IMR-90 (cell line): Measurements from ENCODE around the gene VEGFC. TPM values are rescaled to one million over a fixed set of nuclear protein-coding genes. Genes with fewer than 3 reads are reported as not detected.

ENCODE experiments used
- ATAC-seq: fragments of 200-7000 bp; cut with Tn5 transposase; 2 replicates; pipeline ENCODE4 v1.9.1; 2020; ENCODE audit warnings: low read depth, mild to moderate bottlenecking, moderate library complexity
- BruUV-seq: library from RNA; stranded (reverse); fragments of 400-500 nt; replicated peaks from 2 replicates; lab custom pipeline; 2021; lab: Mats Ljungman, UMichigan
- CTCF ChIA-PET: fragments of 300-600 bp; formaldehyde crosslinking; extraction: SDS; loops from one replicate; lab custom pipeline; 2021; ENCODE audit warnings: antibody characterized with exemption; lab: Yijun Ruan, JAX
- POLR2A ChIA-PET: fragments of 300-600 bp; sonication (Branson Sonifier 250); formaldehyde crosslinking; loops from one replicate; lab custom pipeline; 2022; ENCODE audit warnings: antibody characterized with exemption; ENCODE audit not compliant: unreplicated experiment; lab: Charles Lee
- DNase-seq: peaks from one replicate; pipeline ENCODE4 v3.0.0; 2013
- H2AFZ ChIP-seq: replicated peaks from 2 replicates; pipeline ENCODE3; 2013; ENCODE audit warnings: low read length, mild to moderate bottlenecking; ENCODE audit not compliant: poor library complexity
- H2AK5ac ChIP-seq: 2 replicates; pipeline ENCODE4 v1.6.1; 2013; ENCODE audit warnings: low read depth, low read length, inconsistent platforms
- H2AK9ac ChIP-seq: replicated peaks from 2 replicates; pipeline ENCODE3; 2013; ENCODE audit warnings: mild to moderate bottlenecking, low read depth, low read length, moderate library complexity; ENCODE audit not compliant: poor library complexity
- H2BK120ac ChIP-seq: 2 replicates; pipeline ENCODE4 v1.6.1; 2013; ENCODE audit warnings: low read depth, low read length, inconsistent platforms
- H2BK15ac ChIP-seq: 3 replicates; pipeline ENCODE4 v1.6.1; 2013; ENCODE audit warnings: low read depth, low read length, inconsistent platforms
- H2BK20ac ChIP-seq: 2 replicates; pipeline ENCODE4 v1.6.1; 2013; ENCODE audit warnings: low read depth, mild to moderate bottlenecking, inconsistent platforms, low read length, moderate library complexity
- H2BK5ac ChIP-seq: 2 replicates; pipeline ENCODE4 v1.6.1; 2013; ENCODE audit warnings: mild to moderate bottlenecking, low read depth, low read length, inconsistent platforms; ENCODE audit not compliant: poor library complexity, severe bottlenecking
- H3K14ac ChIP-seq: replicated peaks from 2 replicates; pipeline ENCODE4 v1.6.1; 2013; ENCODE audit warnings: low read depth, low read length, inconsistent platforms
- H3K18ac ChIP-seq: 2 replicates; pipeline ENCODE4 v1.6.1; 2013; ENCODE audit warnings: low read depth, low read length, control low read depth
- H3K23ac ChIP-seq: 2 replicates; pipeline ENCODE4 v1.6.1; 2013; ENCODE audit warnings: low read depth, low read length, inconsistent platforms
- H3K27ac ChIP-seq: 2 replicates; pipeline ENCODE4 v1.5.1; 2013; ENCODE audit warnings: mild to moderate bottlenecking, control low read depth, low read length; ENCODE audit not compliant: insufficient read depth
- H3K27me3 ChIP-seq: 2 replicates; pipeline ENCODE4 v1.6.1; 2013; ENCODE audit warnings: low read length; ENCODE audit not compliant: control insufficient read depth, insufficient read depth
- H3K36me3 ChIP-seq: 2 replicates; pipeline ENCODE4 v1.6.1; 2013; ENCODE audit warnings: low read length, mixed read lengths; ENCODE audit not compliant: control insufficient read depth, insufficient read depth
- H3K4ac ChIP-seq: 2 replicates; pipeline ENCODE4 v1.6.1; 2013; ENCODE audit warnings: low read depth, low read length, inconsistent platforms
- H3K4me1 ChIP-seq: 2 replicates; pipeline ENCODE4 v1.6.1; 2013; ENCODE audit warnings: low read length, mixed read lengths; ENCODE audit not compliant: control insufficient read depth, insufficient read depth
- H3K4me2 ChIP-seq: 2 replicates; pipeline ENCODE4 v1.6.1; 2013; ENCODE audit warnings: low read depth, mild to moderate bottlenecking, control low read depth, low read length, moderate library complexity
- H3K4me3 ChIP-seq: 2 replicates; pipeline ENCODE4 v1.5.1; 2013; ENCODE audit warnings: low read depth, mild to moderate bottlenecking, control low read depth, low read length, moderate library complexity; ENCODE audit not compliant: insufficient read depth
- H3K56ac ChIP-seq: 2 replicates; pipeline ENCODE4 v1.6.1; 2013; ENCODE audit warnings: low read length, inconsistent platforms; ENCODE audit not compliant: insufficient read depth; ENCODE audit errors: extremely low read depth
- H3K79me1 ChIP-seq, 2 experiments: 2 replicates each; pipeline ENCODE4 v1.6.1; 2013; ENCODE audit warnings: low read length in 2 of 2, inconsistent platforms in 1 of 2, low read depth in 1 of 2
- H3K9ac ChIP-seq: 2 replicates; pipeline ENCODE4 v1.6.1; 2013; ENCODE audit warnings: low read depth, low read length, control low read depth
- H3K9me1 ChIP-seq: 2 replicates; pipeline ENCODE4 v1.6.1; 2013; ENCODE audit warnings: low read length, inconsistent platforms; ENCODE audit not compliant: insufficient read depth
- H3K9me3 ChIP-seq: 2 replicates; pipeline ENCODE4 v1.6.1; 2013; ENCODE audit warnings: low read length; ENCODE audit not compliant: control insufficient read depth, insufficient read depth
- H4K20me1 ChIP-seq: 2 replicates; pipeline ENCODE4 v1.6.1; 2013; ENCODE audit warnings: low read length, inconsistent platforms; ENCODE audit not compliant: insufficient read depth
- H4K5ac ChIP-seq: 2 replicates; pipeline ENCODE4 v1.6.1; 2013; ENCODE audit warnings: mild to moderate bottlenecking, low read depth, low read length, control low read depth
- H4K8ac ChIP-seq, 2 experiments: 2 replicates each; pipeline ENCODE4 v1.6.1; 2013; ENCODE audit warnings: low read depth in 2 of 2, low read length in 2 of 2, control low read depth in 1 of 2, inconsistent platforms in 1 of 2
- H4K91ac ChIP-seq: 2 replicates; pipeline ENCODE4 v1.6.1; 2013; ENCODE audit warnings: low read depth, low read length, inconsistent platforms; ENCODE audit not compliant: insufficient read depth
- BHLHE40 ChIP-seq: fragments of 150-350 bp; IDR thresholded peaks from 2 replicates; pipeline ENCODE4 v1.6.1; 2016; ENCODE audit warnings: mild to moderate bottlenecking, low read depth, low read length
- CHD1 ChIP-seq: IDR thresholded peaks from 2 replicates; pipeline ENCODE4 v1.6.1; 2012; ENCODE audit warnings: low read depth, low read length, improper control_type of control experiment
- FOS ChIP-seq: fragments of 150-350 bp; IDR thresholded peaks from 2 replicates; pipeline ENCODE4 v1.6.1; 2016; ENCODE audit warnings: low read depth, low read length
- MAFK ChIP-seq: IDR thresholded peaks from 2 replicates; pipeline ENCODE4 v1.6.1; 2012; ENCODE audit warnings: low read depth, low read length, improper control_type of control experiment
- MAZ ChIP-seq: IDR thresholded peaks from 2 replicates; pipeline ENCODE4 v1.6.1; 2012; ENCODE audit warnings: low read depth, mild to moderate bottlenecking, low read length, improper control_type of control experiment, moderate library complexity, borderline replicate concordance
- MXI1 ChIP-seq: IDR thresholded peaks from 2 replicates; pipeline ENCODE4 v1.6.1; 2012; ENCODE audit warnings: low read depth, mild to moderate bottlenecking, low read length, moderate library complexity, borderline replicate concordance
- NFE2L2 ChIP-seq: fragments of 150-350 bp; IDR thresholded peaks from 2 replicates; pipeline ENCODE4 v1.6.1; 2016; ENCODE audit warnings: low read depth, mild to moderate bottlenecking, low read length
- POLR2A ChIP-seq: IDR thresholded peaks from 2 replicates; pipeline ENCODE4 v1.6.1; 2012; ENCODE audit warnings: mild to moderate bottlenecking, low read depth, low read length
- RAD21 ChIP-seq: IDR thresholded peaks from 2 replicates; pipeline ENCODE4 v1.6.1; 2012; ENCODE audit warnings: low read length, improper control_type of control experiment
- RCOR1 ChIP-seq: IDR thresholded peaks from 2 replicates; pipeline ENCODE4 v1.6.1; 2012; ENCODE audit warnings: mild to moderate bottlenecking, low read length, improper control_type of control experiment; ENCODE audit not compliant: insufficient replicate concordance
- RFX5 ChIP-seq: IDR thresholded peaks from 2 replicates; pipeline ENCODE4 v1.8.0; 2012; ENCODE audit warnings: low read depth, mild to moderate bottlenecking, low read length, moderate library complexity
- SMC3 ChIP-seq: fragments of 150-350 bp; IDR thresholded peaks from 2 replicates; pipeline ENCODE4 v1.6.1; 2016; ENCODE audit warnings: low read depth, mild to moderate bottlenecking, antibody characterized with exemption, low read length, moderate library complexity
- USF2 ChIP-seq: fragments of 150-350 bp; IDR thresholded peaks from 2 replicates; pipeline ENCODE4 v1.6.1; 2017; ENCODE audit warnings: mild to moderate bottlenecking, antibody characterized with exemption, low read length, low read depth
- WGBS, 2 experiments: methylation state at CpG; one replicate each; pipeline versions ENCODE4 v1.1.5 to v1.1.7; 2013; ENCODE audit warnings: missing lambda C conversion rate in 2 of 2; ENCODE audit not compliant: insufficient read length in 1 of 2; ENCODE audit errors: extremely low coverage in 2 of 2; 5-methylcytosine and 5-hydroxymethylcytosine counted together
- dilution Hi-C: fragments of 300-500 bp; cut with HindIII; formaldehyde crosslinking; loops from one replicate; pipeline ENCODE4 v1.14.3; 2018; ENCODE audit warnings: low sequenced_read_pairs; ENCODE audit not compliant: unreplicated experiment
- in situ Hi-C: fragments of 300-500 bp; cut with MboI; formaldehyde crosslinking; loops from 3 replicates; pipeline ENCODE4 v1.14.3; 2019; ENCODE audit warnings: low sequenced_read_pairs, inconsistent platforms, mixed read lengths
- intact Hi-C: fragments of 100-400 bp; cut with micrococcal nuclease; formaldehyde crosslinking; loops from 2 replicates; pipeline ENCODE4 v1.10.0; 2022
- polyA plus RNA-seq, 3 experiments: library from polyadenylated mRNA; depleted of rRNA; stranded (reverse); fragments of >200 nt; gene quantifications; 2 replicates each; pipeline ENCODE4 v1.2.3, GENCODE V29; 2012; ENCODE audit warnings: low replicate concordance in 1 of 3
- total RNA-seq: library from RNA; depleted of rRNA; stranded (reverse); fragments of >200 nt; gene quantifications from 2 replicates; pipeline ENCODE4 v1.2.3, GENCODE V29; 2012
- TF ChIP-seq, protein P1 (sequence below): fragments of 150-350 bp; IDR thresholded peaks from 2 replicates; pipeline ENCODE4 v1.6.1; 2016; ENCODE audit warnings: low read depth, mild to moderate bottlenecking, low read length, moderate library complexity, borderline replicate concordance
- TF ChIP-seq, protein P2 (sequence below): conservative IDR thresholded peaks from 2 replicates; pipeline ENCODE4 v1.5.1; 2012; ENCODE audit warnings: mild to moderate bottlenecking, low read depth, low read length, improper control_type of control experiment

Gene VEGFC
- total and polyA plus RNA-seq, 2 of the 4 experiments (the other 2 are of a cell fraction), result 22.9 to 49.7 TPM

DNA sequence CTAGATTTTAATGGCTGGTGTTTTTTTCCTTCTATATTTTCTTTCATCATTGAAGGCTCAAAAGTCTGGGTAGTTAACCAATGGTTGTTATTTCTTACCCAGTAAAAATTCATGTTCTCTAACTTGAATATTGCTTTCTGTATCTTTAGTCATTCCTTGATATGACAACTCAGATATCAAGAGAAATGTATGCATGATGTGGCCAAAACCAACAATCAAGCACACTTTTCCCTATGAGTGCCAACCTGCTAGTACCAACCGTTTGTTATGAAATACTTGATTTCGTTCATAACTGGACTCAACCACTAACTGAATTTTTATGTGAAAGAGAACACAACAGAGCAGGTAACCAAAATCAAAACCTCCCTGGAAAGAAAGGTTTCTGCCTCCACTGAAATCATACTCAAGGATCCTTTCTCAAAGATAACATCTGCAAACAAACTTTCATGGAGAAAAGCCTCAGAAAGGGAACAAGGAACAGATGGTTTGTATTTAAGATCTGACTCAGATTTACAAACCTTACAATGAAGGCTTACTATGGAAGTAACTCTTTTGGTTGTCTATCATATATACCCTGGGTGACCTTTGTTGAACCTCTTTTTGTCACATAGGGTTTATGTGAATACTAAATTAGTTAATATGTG is 8.3 kb upstream of the VEGFC start:
- in situ Hi-C loops (no loop called here), dilution Hi-C loops (no loop called here), intact Hi-C loops (no loop called here)
- no peak overlapping the region for H3K4me2 ChIP-seq
- BruUV-seq, result no TSS peak
- H3K27me3 ChIP-seq, result no peaks in the 10 kb centered on the region
- no peak overlapping the region for H4K91ac ChIP-seq
- no peak overlapping the region for H2AK5ac ChIP-seq
- no peaks in the 10 kb centered on the region for H3K36me3 ChIP-seq
- no peaks in the 10 kb centered on the region for H3K9me1 ChIP-seq
- peak; percentile 49; the same call in 1 of the 2 replicates for ATAC-seq
- no peak overlapping the region for H4K5ac ChIP-seq
- WGBS, 2 experiments, result no CpG with 5 or more reads among the region's 2 CpGs
- no peak overlapping the region; the same call in 1 of the 2 replicates for H3K18ac ChIP-seq
- H3K79me1 ChIP-seq, result no peaks in the 10 kb centered on the region; a peak in 1 of 4 replicates
- H3K4me1 ChIP-seq, result no peaks in the 10 kb centered on the region
- no peaks in the 10 kb centered on the region for H4K20me1 ChIP-seq
- H3K56ac ChIP-seq, result no peak overlapping the region
- H3K23ac ChIP-seq, result no peak overlapping the region
- H2BK20ac ChIP-seq, result no peak overlapping the region
- POLR2A ChIA-PET, result no interaction called here
- CTCF ChIA-PET, result no interaction called here
- H3K14ac ChIP-seq, result no peak overlapping the region
- no peaks in the 10 kb centered on the region for H3K9me3 ChIP-seq
- no peak overlapping the region for H4K8ac ChIP-seq
- H3K9ac ChIP-seq, result no peak overlapping the region
- no peak for TF ChIP-seq USF2
- no peak for TF ChIP-seq RFX5
- TF ChIP-seq BHLHE40, result no peak
- no peak for TF ChIP-seq MAFK
- no peak for TF ChIP-seq CHD1
- TF ChIP-seq MAZ, result no peak
- TF ChIP-seq RCOR1, result no peak
- TF ChIP-seq, protein P1, sequence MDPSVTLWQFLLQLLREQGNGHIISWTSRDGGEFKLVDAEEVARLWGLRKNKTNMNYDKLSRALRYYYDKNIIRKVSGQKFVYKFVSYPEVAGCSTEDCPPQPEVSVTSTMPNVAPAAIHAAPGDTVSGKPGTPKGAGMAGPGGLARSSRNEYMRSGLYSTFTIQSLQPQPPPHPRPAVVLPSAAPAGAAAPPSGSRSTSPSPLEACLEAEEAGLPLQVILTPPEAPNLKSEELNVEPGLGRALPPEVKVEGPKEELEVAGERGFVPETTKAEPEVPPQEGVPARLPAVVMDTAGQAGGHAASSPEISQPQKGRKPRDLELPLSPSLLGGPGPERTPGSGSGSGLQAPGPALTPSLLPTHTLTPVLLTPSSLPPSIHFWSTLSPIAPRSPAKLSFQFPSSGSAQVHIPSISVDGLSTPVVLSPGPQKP, result no peak
- TF ChIP-seq SMC3, result no peak
- TF ChIP-seq, protein P2, sequence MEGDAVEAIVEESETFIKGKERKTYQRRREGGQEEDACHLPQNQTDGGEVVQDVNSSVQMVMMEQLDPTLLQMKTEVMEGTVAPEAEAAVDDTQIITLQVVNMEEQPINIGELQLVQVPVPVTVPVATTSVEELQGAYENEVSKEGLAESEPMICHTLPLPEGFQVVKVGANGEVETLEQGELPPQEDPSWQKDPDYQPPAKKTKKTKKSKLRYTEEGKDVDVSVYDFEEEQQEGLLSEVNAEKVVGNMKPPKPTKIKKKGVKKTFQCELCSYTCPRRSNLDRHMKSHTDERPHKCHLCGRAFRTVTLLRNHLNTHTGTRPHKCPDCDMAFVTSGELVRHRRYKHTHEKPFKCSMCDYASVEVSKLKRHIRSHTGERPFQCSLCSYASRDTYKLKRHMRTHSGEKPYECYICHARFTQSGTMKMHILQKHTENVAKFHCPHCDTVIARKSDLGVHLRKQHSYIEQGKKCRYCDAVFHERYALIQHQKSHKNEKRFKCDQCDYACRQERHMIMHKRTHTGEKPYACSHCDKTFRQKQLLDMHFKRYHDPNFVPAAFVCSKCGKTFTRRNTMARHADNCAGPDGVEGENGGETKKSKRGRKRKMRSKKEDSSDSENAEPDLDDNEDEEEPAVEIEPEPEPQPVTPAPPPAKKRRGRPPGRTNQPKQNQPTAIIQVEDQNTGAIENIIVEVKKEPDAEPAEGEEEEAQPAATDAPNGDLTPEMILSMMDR, result no peak
- TF ChIP-seq MXI1, result no peak
- TF ChIP-seq POLR2A, result no peak
- no peak for TF ChIP-seq FOS
- no peak for TF ChIP-seq RAD21
- no peak for TF ChIP-seq NFE2L2
- peak; percentile 72 for DNase-seq
- H2AK9ac ChIP-seq, result no peak overlapping the region
- H2AFZ ChIP-seq, result no peak overlapping the region
- H3K4me3 ChIP-seq, result no peak overlapping the region
- no peak overlapping the region for H3K27ac ChIP-seq
- no peak overlapping the region for H3K4ac ChIP-seq
- H2BK15ac ChIP-seq, result no peak overlapping the region
- no peak overlapping the region for H2BK5ac ChIP-seq
- no peak overlapping the region for H2BK120ac ChIP-seq
